ENCODE results near the gene POT1.

DNA sequence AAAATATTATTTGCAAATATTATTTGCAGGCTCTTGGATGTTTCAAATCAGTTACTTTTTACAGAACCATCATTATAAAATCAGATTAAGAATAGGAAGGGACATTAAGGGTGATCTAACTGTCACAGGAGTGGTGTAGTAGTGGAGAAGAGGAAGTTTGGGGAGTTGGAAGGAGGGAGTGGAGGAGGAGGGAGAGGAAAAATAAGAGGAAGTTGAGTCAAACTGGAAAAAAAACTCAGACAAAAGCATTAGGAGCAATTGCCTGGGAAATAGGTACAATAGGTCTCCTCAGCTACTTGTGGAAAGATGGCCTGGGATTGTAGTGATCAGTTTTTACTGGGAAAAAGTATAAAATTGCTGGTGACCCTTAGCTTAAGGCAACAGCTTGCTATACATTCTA is 86.3 kb downstream of the POT1 start:
- TF ChIP-seq, protein P1, sequence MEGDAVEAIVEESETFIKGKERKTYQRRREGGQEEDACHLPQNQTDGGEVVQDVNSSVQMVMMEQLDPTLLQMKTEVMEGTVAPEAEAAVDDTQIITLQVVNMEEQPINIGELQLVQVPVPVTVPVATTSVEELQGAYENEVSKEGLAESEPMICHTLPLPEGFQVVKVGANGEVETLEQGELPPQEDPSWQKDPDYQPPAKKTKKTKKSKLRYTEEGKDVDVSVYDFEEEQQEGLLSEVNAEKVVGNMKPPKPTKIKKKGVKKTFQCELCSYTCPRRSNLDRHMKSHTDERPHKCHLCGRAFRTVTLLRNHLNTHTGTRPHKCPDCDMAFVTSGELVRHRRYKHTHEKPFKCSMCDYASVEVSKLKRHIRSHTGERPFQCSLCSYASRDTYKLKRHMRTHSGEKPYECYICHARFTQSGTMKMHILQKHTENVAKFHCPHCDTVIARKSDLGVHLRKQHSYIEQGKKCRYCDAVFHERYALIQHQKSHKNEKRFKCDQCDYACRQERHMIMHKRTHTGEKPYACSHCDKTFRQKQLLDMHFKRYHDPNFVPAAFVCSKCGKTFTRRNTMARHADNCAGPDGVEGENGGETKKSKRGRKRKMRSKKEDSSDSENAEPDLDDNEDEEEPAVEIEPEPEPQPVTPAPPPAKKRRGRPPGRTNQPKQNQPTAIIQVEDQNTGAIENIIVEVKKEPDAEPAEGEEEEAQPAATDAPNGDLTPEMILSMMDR (conservative IDR thresholded peaks at IDR 0.05; ENCODE audit: low read depth in 2 of 2) = no peak
- TF ChIP-seq POLR2AphosphoS5 (IDR thresholded peaks at IDR 0.05; ENCODE audit: low read depth) (no peak), JUNB (IDR thresholded peaks at IDR 0.05; ENCODE audit: unreplicated experiment) (no peak), EZH2 (IDR thresholded peaks at IDR 0.05; ENCODE audit: low read depth, unreplicated experiment) (no peak), EZH2phosphoT487 (IDR thresholded peaks at IDR 0.05; ENCODE audit: unreplicated experiment) (no peak), CREB1 (CRISPR knock-in tag; IDR thresholded peaks at IDR 0.05; ENCODE audit: low read depth) (no peak), NANOG (IDR thresholded peaks at IDR 0.05; ENCODE audit: borderline replicate concordance) (no peak), ZNF331 (CRISPR knock-in tag; IDR thresholded peaks at IDR 0.05; ENCODE audit: low read depth) (no peak), STAT1 (IDR thresholded peaks at IDR 0.05; ENCODE audit: unreplicated experiment) (no peak), ZNF114 (CRISPR knock-in tag; IDR thresholded peaks at IDR 0.05) (no peak)
- TF ChIP-seq, protein P2, sequence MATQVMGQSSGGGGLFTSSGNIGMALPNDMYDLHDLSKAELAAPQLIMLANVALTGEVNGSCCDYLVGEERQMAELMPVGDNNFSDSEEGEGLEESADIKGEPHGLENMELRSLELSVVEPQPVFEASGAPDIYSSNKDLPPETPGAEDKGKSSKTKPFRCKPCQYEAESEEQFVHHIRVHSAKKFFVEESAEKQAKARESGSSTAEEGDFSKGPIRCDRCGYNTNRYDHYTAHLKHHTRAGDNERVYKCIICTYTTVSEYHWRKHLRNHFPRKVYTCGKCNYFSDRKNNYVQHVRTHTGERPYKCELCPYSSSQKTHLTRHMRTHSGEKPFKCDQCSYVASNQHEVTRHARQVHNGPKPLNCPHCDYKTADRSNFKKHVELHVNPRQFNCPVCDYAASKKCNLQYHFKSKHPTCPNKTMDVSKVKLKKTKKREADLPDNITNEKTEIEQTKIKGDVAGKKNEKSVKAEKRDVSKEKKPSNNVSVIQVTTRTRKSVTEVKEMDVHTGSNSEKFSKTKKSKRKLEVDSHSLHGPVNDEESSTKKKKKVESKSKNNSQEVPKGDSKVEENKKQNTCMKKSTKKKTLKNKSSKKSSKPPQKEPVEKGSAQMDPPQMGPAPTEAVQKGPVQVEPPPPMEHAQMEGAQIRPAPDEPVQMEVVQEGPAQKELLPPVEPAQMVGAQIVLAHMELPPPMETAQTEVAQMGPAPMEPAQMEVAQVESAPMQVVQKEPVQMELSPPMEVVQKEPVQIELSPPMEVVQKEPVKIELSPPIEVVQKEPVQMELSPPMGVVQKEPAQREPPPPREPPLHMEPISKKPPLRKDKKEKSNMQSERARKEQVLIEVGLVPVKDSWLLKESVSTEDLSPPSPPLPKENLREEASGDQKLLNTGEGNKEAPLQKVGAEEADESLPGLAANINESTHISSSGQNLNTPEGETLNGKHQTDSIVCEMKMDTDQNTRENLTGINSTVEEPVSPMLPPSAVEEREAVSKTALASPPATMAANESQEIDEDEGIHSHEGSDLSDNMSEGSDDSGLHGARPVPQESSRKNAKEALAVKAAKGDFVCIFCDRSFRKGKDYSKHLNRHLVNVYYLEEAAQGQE (IDR thresholded peaks at IDR 0.05; ENCODE audit: unreplicated experiment) = no peak
- TF ChIP-seq, protein P3, sequence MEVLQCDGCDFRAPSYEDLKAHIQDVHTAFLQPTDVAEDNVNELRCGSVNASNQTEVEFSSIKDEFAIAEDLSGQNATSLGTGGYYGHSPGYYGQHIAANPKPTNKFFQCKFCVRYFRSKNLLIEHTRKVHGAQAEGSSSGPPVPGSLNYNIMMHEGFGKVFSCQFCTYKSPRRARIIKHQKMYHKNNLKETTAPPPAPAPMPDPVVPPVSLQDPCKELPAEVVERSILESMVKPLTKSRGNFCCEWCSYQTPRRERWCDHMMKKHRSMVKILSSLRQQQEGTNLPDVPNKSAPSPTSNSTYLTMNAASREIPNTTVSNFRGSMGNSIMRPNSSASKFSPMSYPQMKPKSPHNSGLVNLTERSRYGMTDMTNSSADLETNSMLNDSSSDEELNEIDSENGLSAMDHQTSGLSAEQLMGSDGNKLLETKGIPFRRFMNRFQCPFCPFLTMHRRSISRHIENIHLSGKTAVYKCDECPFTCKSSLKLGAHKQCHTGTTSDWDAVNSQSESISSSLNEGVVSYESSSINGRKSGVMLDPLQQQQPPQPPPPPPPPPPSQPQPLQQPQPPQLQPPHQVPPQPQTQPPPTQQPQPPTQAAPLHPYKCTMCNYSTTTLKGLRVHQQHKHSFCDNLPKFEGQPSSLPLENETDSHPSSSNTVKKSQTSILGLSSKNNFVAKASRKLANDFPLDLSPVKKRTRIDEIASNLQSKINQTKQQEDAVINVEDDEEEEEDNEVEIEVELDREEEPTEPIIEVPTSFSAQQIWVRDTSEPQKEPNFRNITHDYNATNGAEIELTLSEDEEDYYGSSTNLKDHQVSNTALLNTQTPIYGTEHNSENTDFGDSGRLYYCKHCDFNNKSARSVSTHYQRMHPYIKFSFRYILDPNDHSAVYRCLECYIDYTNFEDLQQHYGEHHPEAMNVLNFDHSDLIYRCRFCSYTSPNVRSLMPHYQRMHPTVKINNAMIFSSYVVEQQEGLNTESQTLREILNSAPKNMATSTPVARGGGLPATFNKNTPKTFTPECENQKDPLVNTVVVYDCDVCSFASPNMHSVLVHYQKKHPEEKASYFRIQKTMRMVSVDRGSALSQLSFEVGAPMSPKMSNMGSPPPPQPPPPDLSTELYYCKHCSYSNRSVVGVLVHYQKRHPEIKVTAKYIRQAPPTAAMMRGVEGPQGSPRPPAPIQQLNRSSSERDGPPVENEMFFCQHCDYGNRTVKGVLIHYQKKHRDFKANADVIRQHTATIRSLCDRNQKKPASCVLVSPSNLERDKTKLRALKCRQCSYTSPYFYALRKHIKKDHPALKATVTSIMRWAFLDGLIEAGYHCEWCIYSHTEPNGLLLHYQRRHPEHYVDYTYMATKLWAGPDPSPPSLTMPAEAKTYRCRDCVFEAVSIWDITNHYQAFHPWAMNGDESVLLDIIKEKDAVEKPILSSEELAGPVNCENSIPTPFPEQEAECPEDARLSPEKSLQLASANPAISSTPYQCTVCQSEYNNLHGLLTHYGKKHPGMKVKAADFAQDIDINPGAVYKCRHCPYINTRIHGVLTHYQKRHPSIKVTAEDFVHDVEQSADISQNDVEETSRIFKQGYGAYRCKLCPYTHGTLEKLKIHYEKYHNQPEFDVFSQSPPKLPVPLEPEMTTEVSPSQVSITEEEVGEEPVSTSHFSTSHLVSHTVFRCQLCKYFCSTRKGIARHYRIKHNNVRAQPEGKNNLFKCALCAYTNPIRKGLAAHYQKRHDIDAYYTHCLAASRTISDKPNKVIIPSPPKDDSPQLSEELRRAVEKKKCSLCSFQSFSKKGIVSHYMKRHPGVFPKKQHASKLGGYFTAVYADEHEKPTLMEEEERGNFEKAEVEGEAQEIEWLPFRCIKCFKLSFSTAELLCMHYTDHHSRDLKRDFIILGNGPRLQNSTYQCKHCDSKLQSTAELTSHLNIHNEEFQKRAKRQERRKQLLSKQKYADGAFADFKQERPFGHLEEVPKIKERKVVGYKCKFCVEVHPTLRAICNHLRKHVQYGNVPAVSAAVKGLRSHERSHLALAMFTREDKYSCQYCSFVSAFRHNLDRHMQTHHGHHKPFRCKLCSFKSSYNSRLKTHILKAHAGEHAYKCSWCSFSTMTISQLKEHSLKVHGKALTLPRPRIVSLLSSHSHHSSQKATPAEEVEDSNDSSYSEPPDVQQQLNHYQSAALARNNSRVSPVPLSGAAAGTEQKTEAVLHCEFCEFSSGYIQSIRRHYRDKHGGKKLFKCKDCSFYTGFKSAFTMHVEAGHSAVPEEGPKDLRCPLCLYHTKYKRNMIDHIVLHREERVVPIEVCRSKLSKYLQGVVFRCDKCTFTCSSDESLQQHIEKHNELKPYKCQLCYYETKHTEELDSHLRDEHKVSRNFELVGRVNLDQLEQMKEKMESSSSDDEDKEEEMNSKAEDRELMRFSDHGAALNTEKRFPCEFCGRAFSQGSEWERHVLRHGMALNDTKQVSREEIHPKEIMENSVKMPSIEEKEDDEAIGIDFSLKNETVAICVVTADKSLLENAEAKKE (CRISPR knock-in tag; IDR thresholded peaks at IDR 0.05) = no peak
- TF ChIP-seq, protein P4, sequence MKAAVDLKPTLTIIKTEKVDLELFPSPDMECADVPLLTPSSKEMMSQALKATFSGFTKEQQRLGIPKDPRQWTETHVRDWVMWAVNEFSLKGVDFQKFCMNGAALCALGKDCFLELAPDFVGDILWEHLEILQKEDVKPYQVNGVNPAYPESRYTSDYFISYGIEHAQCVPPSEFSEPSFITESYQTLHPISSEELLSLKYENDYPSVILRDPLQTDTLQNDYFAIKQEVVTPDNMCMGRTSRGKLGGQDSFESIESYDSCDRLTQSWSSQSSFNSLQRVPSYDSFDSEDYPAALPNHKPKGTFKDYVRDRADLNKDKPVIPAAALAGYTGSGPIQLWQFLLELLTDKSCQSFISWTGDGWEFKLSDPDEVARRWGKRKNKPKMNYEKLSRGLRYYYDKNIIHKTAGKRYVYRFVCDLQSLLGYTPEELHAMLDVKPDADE (IDR thresholded peaks at IDR 0.05) = no peak

All from GM23338 (cell line).